ENCODE results near the gene ACTR2.
"Not testable (repeated sequence)": the region's sequence is repeated elsewhere in the genome, so short reads cannot be mapped to it uniquely, and the experiment has no call there.

Gene ACTR2

GRCh38 chr2:65313126-65313953, 85.7 kb downstream of the ACTR2 start:
- DNase-seq (ENCODE audit: low read depth) = no peak

- no peak for DNase-seq (ENCODE audit: low read depth)
These were observed 86.3 kb downstream of the ACTR2 start for GRCh38 chr2:65313954-65314256.

- no peak for DNase-seq (ENCODE audit: low read depth)
These were observed 87.3 kb downstream of the ACTR2 start for GRCh38 chr2:65314801-65315441.

- DNase-seq (ENCODE audit: low read depth) = no peak
These were observed 88.4 kb downstream of the ACTR2 start for GRCh38 chr2:65316072-65316471.

GRCh38 chr2:65317351-65317750, 89.7 kb downstream of the ACTR2 start:
- DNase-seq (ENCODE audit: low read depth) = not testable (repeated sequence)

GRCh38 chr2:65317841-65318240, 90.2 kb downstream of the ACTR2 start:
- no peak for DNase-seq (ENCODE audit: low read depth)

GRCh38 chr2:65319072-65319673, 91.5 kb downstream of the ACTR2 start:
- no peak for DNase-seq (ENCODE audit: low read depth)

GRCh38 chr2:65319674-65320041, 92.0 kb downstream of the ACTR2 start:
- DNase-seq (ENCODE audit: low read depth) = no peak

- DNase-seq (ENCODE audit: low read depth) = no peak
These were observed 92.6 kb downstream of the ACTR2 start for GRCh38 chr2:65320042-65320725.
